ENCODE measurements around the gene ESR2.
"Not testable (repeated sequence)": the region's sequence is repeated elsewhere in the genome, so short reads cannot be mapped to it uniquely, and the experiment has no call there.

Gene ESR2

GRCh38 chr14:64293976-64294671 lies at the start of gene ESR2:
ESR2 (minus strand) TSS chr14:64294371; CDS start chr14:64282985, 11,386 bp downstream.
- peak; percentile 22 for DNase-seq

DNA sequence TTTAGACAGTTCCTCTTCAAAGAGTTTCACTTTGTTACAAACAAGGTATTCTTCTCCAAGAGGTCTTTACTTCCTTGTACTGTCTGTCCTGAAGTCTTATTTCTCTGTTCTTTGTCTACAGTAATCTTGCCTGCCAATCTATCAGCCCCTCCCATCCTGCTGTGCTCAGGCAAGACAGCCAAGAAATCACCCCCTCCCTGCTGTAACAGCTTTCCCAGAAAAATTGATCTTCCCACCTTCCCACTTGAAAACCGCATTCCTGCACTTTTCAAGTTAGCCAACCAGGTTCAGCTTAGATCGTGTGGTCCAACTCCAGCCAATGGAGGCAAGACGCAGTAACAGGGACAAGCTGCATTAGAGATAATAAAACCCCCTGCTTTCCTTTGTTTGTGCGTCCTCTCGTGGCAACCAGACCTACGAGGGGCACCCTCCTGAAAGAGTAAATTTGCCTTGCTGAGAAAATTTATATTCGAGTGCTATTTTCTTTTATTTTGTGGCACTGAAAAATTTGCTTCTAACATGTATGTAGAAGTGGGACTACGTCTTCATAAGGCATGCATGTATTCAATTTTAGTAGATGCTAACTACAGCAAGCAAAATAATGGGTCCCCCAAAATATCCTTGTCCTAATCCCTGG lies 46.5 kb upstream of the ESR2 start:
- DNase-seq: no peak

- peak; percentile 89 for DNase-seq
These were observed 44.6 kb upstream of the ESR2 start for GRCh38 chr14:64338616-64339316.

DNA sequence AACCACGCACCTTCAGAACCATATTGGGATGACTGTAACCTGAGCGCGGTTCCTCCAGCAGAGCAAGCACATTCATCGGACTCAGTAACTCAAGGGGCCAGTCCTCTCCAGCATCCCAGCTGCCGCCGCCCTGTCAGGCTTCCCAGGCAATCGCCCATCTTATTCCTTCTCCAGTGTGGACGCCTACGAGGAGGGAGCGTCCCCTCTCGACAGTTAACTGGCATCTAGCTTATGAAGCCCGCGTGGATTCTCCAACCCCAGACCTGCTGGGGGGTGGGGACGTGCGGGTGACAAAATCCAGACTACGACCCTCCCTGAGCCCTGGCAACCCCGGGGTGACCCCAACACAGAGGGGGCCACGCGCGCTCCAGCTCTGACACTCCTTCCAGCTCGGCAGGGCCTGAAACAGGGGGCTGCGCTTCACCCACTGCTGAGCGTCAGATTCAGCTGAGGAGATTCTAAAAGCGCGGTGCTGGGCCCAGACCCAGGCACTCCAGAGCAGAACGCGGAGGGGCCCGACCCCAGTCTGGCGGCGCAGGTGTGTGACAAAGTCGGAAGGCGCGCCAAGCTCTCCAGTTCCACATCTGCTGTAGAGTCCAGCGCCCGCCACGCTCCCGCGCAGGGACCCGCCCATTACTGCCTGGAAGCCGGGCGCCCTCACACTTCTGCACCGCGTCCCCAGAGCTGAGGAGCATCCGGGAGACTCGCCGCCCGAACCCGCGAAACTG lies 43.9 kb upstream of the ESR2 start:
- DNase-seq: no peak

GRCh38 chr14:64329149-64329548 lies 35.0 kb upstream of the ESR2 start:
- DNase-seq: no peak

- DNase-seq: no peak
These were observed 32.3 kb upstream of the ESR2 start for GRCh38 chr14:64326502-64326901.

GRCh38 chr14:64324895-64325294 lies 30.7 kb upstream of the ESR2 start:
- no peak for DNase-seq

DNA sequence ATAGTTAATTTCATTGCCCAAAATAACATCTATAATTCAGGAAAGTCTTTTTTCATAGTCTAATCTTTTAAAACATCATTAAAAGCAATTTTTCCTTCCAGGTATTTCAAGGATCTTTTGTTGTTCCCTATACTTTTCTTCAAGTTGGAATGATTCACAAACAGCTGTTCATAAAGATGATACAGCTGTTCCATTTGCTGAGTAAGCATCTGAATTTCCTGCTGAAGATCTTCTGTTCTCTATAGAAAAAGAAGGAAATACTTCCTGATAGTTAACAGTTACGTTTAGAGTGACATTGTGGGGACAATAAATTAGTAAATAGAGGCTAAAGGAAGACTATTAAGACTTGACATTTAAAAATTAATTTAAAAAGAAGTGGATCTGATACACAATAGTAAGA lies 30.3 kb upstream of the ESR2 start:
- DNase-seq: no peak

DNA sequence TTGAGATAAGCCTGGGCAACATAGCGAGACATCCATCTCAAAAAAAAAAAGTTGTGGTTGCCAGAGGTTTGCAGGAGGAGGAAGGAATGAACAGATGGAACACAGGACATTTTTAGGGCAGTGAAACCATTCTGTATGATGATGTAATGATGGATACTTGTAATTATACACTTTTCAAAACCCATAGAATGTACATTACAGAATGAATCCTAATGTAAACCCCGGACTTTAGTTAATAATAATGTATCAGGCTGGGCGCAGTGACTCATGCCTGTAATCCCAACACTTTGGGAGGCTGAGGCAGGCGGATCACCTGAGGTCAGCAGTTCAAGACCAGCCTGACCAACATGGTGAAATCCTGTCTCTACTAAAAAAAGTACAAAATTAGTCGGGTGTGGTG lies 26.2 kb upstream of the ESR2 start:
- DNase-seq: not testable (repeated sequence)

DNA sequence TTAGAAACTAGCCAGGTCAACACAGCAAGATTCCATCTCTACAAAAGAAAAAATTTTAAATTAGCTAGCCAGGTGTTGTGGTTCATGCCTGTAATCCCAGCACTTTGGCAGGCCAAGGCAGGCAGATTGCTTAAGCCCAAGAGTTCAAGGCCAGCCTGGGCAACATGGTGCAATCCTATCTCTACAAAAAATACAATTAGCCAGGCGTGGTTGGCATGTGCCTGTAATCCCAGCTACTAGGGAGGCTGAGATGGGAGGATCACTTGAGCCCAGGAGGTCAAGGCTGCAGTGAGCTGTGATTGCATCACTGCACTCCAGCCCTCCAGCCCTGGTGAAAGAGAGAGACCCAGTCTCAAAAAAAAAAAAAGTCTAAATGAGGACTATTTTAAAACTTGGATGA lies 24.5 kb upstream of the ESR2 start:
- not testable (repeated sequence) for DNase-seq

DNA sequence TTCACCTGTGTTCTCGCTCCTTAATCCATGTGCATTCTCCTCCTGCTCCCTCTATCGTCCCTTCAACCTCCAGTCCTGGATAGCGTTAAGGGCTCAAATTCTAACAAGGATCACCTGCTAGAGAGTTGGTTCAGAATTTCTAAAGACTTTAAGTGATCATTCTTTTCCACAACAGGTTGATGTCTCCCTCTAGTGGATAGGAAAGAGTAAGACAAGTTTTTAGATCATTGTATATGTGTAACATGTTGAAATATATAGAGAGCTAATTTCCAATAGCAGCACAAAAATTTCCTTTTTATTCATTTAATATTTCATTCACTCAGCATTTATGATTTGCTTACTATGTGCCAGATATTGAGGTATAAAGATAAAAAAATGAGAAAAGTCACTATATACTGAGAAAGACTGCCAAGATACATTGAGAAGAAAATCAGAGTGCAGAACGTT lies 9.3 kb upstream of the ESR2 start:
- DNase-seq: no peak

- DNase-seq: no peak
These were observed 4.6 kb upstream of the ESR2 start for GRCh38 chr14:64298773-64299172.

DNA sequence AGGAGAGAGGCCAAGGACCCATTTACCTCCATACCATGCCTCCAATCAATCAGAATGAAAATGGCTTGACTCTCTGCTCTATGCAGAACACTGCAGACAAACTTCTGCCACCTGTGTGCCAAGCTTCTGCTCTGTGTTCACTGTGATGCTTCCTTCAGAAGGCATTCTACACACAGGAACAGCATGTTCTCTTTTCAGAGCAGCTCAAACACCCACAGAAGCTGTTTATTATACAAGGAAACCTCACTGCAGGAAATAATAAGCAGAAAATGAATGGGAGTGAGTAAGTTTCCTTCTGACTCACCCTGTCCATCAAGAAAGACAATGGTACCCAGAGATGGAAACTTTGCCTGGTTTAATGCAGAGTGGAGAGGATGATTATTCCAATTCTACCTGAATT lies 2.4 kb upstream of the ESR2 start:
- no peak for DNase-seq

DNA sequence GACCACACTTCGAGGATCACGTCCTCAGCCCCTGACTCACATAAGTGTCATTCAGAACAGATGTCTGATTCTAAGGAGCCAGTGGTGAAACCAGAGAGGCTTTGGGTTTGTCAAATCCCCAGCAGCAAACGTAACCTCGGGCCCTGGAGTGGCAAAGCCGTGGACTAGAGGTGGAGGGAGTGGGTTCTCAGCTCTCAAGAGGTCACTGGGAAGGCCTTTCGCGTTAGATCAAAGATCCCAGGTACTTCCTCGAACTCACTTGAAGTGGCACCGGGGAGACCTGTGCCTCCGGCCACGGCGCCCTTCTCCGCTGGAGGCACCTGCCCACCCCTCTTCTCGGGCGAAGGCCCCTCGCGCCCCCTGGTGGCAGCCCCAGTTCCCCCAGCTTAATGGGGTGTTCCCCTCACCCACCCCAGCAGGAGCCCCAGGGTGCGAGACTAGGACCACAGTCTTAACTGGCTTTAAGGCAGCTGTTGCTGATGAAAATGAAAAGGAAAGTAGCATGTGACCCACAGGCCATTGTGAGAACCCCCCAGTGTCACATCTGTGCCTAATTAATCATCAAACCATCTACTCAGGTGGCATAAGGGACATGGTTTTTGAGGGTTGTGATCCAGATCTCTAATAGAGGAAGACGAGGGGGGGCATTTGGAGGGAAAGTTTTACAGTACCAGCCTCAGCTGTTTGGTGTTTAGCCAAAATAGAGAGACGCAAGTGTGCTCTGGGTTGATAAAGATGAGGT lies 672 bp upstream of the ESR2 start:
- DNase-seq: peak; percentile 89

DNA sequence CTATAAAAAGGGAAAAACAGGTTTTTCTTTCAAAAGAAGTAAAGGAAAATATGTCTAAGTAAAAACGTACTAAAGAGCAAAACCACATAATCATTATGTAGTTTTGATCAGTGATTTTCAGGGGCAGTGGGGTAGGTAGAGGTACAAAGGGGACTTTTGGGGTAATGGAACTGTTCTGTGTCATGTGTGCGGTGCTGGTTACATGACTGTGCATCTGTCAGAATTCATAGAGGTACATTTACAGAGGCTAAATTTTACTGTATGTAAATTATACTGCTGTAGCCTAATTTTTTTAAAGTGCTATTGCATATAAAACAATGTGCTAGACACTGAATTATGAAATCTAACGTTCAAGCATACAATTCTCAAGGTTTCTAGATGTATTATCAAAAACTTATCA lies 2.0 kb downstream of the ESR2 start:
- DNase-seq: no peak

DNA sequence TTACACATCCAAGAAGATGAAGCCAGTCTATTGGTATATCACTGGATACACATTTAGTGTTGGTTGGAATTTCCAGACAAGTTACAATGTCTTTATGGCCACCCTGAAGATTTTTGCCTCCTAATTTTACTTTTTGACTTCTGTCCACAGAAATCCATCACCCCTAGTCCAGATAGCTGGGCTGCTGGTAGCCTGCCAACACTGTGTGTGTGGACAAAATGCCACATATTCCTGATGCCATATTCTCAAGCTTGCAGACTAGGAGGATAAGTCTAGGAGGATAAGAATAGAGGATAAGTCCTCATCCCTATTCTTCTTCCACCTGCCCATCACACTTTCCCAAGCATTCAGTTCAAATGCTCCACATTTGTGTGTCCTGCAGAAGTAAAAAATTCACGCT lies 4.6 kb downstream of the ESR2 start:
- no peak for DNase-seq

GRCh38 chr14:64281805-64282204 lies 12.4 kb downstream of the ESR2 start:
- no peak for DNase-seq

DNA sequence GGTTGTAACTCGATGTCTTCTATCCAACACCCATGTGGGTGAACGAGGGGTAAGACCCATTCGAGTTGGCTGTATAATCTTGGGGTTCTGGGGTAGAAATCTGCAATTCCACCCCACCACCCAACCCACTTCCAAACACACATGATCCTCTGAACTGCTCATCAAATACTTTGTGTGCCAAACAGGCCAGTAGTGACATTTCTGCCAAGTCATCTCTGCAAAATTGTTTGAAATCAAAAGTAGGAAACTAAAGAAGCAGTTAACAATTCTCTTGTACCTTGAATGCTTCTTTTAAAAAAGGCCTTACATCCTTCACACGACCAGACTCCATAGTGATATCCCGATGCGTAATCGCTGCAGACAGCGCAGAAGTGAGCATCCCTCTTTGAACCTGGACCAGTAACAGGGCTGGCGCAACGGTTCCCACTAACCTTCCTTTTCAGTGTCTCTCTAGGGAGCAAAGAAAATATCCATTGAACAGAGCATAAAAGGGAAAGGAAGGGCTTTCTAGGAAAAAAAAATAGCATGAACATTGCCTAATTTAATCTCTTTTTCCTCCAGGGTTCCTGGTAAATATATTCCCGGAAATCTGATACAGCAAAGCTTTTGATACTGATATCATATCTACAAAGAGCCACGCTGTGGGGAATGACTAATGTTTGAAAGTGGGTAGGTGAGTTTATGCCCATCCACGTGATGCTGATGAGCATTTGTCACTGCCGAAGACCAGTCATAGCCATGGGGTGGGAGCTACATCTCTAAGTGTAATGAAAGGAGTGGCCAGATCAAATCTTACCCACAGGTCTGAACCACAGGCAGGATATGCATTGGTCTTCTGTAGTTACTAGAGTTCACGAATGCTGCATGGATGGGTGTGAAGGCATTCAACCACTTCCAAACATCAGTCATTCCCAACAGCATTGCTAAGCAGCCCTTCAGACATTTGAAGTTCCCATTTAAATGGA lies 14.2 kb downstream of the ESR2 start:
- no peak for DNase-seq

- DNase-seq: no peak
These were observed 15.7 kb downstream of the ESR2 start for GRCh38 chr14:64278458-64278857.

GRCh38 chr14:64272019-64272418 lies 22.2 kb downstream of the ESR2 start:
- no peak for DNase-seq

- no peak for DNase-seq
These were observed 27.9 kb downstream of the ESR2 start for GRCh38 chr14:64266239-64266638.

Data from stimulated activated CD4-positive, alpha-beta T cell treated with anti-CD3 and anti-CD28 coated beads, Interleukin-12 subunit alpha, Interleukin-12 subunit beta, amount 100 ng/mL, for 4 hours (primary cell).